ENCODE measurements around the gene KIF6.

GRCh38 chr6:39540454-39540853 is 184.8 kb downstream of the KIF6 start:
- TF ChIP-seq, protein P1, sequence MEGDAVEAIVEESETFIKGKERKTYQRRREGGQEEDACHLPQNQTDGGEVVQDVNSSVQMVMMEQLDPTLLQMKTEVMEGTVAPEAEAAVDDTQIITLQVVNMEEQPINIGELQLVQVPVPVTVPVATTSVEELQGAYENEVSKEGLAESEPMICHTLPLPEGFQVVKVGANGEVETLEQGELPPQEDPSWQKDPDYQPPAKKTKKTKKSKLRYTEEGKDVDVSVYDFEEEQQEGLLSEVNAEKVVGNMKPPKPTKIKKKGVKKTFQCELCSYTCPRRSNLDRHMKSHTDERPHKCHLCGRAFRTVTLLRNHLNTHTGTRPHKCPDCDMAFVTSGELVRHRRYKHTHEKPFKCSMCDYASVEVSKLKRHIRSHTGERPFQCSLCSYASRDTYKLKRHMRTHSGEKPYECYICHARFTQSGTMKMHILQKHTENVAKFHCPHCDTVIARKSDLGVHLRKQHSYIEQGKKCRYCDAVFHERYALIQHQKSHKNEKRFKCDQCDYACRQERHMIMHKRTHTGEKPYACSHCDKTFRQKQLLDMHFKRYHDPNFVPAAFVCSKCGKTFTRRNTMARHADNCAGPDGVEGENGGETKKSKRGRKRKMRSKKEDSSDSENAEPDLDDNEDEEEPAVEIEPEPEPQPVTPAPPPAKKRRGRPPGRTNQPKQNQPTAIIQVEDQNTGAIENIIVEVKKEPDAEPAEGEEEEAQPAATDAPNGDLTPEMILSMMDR (IDR thresholded peaks at IDR 0.05), result no peak
- no peak for TF ChIP-seq POLR2AphosphoS5 (IDR thresholded peaks at IDR 0.05; ENCODE audit: low read depth, low read length)
- TF ChIP-seq REST (IDR thresholded peaks at IDR 0.05; ENCODE audit: insufficient read depth in 1 of 2, low read depth in 2 of 2, low read length in 1 of 2), result no peak
- TF ChIP-seq TCF7L2 (IDR thresholded peaks at IDR 0.05; ENCODE audit: low read depth, low read length), result no peak

All from Panc1 (cell line).